Parathyroid adenoma (tissue), 2 donors: ENCODE results near the gene BRD9.
"Not testable (repeated sequence)": the region's sequence is repeated elsewhere in the genome, so short reads cannot be mapped to it uniquely, and the experiment has no call there.

Experiments used
- H2AFZ ChIP-seq: fragments of 300-600 bp; sonication (generic); one replicate; pipeline ENCODE4 v1.7.0; 2017; ENCODE audit warnings: antibody characterized with exemption, mild to moderate bottlenecking
- H3K27ac ChIP-seq: fragments of 300-600 bp; sonication (generic); one replicate; pipeline ENCODE4 v1.7.0; 2017
- H3K27me3 ChIP-seq: fragments of 300-600 bp; sonication (generic); one replicate; pipeline ENCODE4 v1.7.0; 2017; ENCODE audit warnings: low read length; ENCODE audit not compliant: control insufficient read depth, insufficient read depth
- H3K36me3 ChIP-seq: fragments of 300-600 bp; sonication (generic); one replicate; pipeline ENCODE4 v1.7.0; 2017; ENCODE audit warnings: low read length; ENCODE audit not compliant: control insufficient read depth, insufficient read depth
- H3K4me1 ChIP-seq: fragments of 300-600 bp; sonication (generic); one replicate; pipeline ENCODE4 v1.7.0; 2017; ENCODE audit warnings: control low read depth
- H3K4me2 ChIP-seq: fragments of 300-600 bp; sonication (generic); one replicate; pipeline ENCODE4 v1.7.0; 2017; ENCODE audit warnings: low read length
- H3K4me3 ChIP-seq: fragments of 300-600 bp; sonication (generic); one replicate; pipeline ENCODE4 v1.7.0; 2017; ENCODE audit warnings: low read depth, low read length
- H3K79me2 ChIP-seq: fragments of 300-600 bp; sonication (generic); one replicate; pipeline ENCODE4 v1.7.0; 2017; ENCODE audit warnings: control low read depth
- H3K9ac ChIP-seq: fragments of 300-600 bp; sonication (generic); one replicate; pipeline ENCODE4 v1.7.0; 2017; ENCODE audit warnings: mild to moderate bottlenecking
- H3K9me3 ChIP-seq: fragments of 300-600 bp; sonication (generic); one replicate; pipeline ENCODE4 v1.7.0; 2017; ENCODE audit warnings: low read length; ENCODE audit not compliant: control insufficient read depth
- CTCF ChIP-seq: fragments of 300-600 bp; sonication (generic); IDR thresholded peaks from one replicate; pipeline ENCODE4 v1.7.0; 2017; ENCODE audit warnings: antibody characterized with exemption, mild to moderate bottlenecking
- donor health status: primary hyperparathyroidism.

BRD9 gene

DNA sequence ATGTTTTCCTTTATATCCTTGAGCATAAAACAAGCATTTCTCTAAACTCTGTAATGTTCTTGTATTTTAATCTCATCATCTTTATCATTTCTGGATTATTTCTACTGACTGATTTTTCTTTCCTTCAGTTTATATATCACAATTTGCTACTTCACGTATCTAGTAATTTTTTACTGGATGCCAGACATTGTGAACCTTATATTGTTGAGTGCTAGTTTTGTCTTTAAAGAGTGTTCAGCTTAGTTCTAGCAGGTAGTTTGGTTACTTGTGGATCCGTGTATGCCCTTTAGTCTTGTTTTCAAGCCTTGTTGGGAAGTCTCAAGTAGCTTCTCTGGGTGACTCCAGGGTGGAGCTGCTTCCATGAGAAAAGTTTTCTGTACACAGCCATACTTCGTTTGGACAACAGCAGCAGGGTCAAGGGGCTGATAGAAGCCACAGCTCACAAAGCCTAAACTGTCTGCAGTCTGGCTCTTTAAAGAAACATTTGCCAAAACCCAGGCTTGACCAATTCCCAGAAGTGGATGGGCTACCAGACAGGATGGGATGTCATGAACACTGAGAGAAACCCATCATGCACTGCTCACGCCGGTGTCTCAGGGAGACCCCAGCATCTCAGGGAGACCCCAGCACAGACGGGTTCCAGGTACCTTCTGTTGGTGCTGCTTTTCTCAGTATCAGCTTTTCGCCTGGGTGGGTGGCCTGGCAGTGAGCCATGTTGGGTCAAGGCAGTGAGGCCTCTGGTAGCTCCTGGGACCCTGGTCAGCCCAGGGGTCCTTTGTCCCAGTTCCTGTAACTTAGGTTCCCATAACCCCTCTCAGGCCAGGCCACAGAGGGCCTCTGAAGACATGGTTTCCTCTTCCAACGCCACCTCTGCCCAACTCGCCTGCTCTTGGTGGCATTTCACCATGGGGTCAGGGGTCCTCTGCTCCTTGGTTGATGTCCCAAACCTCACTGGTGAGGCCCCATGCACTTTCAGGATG, 29.1 kb upstream of the BRD9 start:
- H3K9ac ChIP-seq = no peak overlapping the region
- no peak overlapping the region for H3K27ac ChIP-seq
- no peaks in the 10 kb centered on the region for H3K79me2 ChIP-seq
- peaks cover 3% of the 10 kb centered on the region for H3K27me3 ChIP-seq
- no peaks in the 10 kb centered on the region for H3K9me3 ChIP-seq
- no peaks in the 10 kb centered on the region for H3K4me1 ChIP-seq
- no peak overlapping the region for H2AFZ ChIP-seq
- H3K36me3 ChIP-seq = no peaks in the 10 kb centered on the region
- no peak for TF ChIP-seq CTCF
- no peak overlapping the region for H3K4me3 ChIP-seq
- H3K4me2 ChIP-seq = no peak overlapping the region

DNA sequence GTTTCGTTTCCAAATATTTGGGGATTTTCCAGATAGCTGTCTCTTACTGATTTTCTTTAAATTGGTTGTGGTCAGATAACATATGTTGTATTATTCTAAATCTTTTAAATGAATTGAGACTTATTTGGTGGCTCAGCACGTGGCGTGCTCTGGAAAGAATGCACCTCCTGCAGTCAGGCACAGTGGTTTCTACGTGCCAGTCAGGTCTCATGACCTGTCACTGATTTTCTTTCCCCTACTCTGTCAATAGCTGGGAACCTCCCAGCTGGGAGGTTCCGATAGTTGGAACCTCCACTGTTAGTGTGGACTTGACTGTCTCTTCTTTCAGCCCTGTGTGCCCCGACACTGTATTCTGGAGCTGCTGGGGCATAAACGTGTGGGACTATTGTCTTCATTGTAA, 27.7 kb upstream of the BRD9 start:
- Histone ChIP-seq H2AFZ (no peak overlapping the region), H3K4me2 (no peak overlapping the region), H3K27ac (no peak overlapping the region), H3K36me3 (no peaks in the 10 kb centered on the region), H3K79me2 (no peaks in the 10 kb centered on the region), H3K4me1 (no peaks in the 10 kb centered on the region), H3K27me3 (no peaks in the 10 kb centered on the region), H3K9me3 (no peaks in the 10 kb centered on the region), H3K4me3 (no peak overlapping the region), H3K9ac (no peak overlapping the region)
- TF ChIP-seq CTCF = no peak

- no peak for TF ChIP-seq CTCF
- Histone ChIP-seq H3K27ac (no peak overlapping the region), H3K36me3 (no peaks in the 10 kb centered on the region), H3K4me3 (no peak overlapping the region), H3K4me2 (no peak overlapping the region), H3K9me3 (no peaks in the 10 kb centered on the region), H3K79me2 (no peaks in the 10 kb centered on the region), H3K4me1 (no peaks in the 10 kb centered on the region), H2AFZ (no peak overlapping the region), H3K9ac (no peak overlapping the region), H3K27me3 (no peaks in the 10 kb centered on the region)
Observed at GRCh38 chr5:919356-920000, 26.9 kb upstream of the BRD9 start.

DNA sequence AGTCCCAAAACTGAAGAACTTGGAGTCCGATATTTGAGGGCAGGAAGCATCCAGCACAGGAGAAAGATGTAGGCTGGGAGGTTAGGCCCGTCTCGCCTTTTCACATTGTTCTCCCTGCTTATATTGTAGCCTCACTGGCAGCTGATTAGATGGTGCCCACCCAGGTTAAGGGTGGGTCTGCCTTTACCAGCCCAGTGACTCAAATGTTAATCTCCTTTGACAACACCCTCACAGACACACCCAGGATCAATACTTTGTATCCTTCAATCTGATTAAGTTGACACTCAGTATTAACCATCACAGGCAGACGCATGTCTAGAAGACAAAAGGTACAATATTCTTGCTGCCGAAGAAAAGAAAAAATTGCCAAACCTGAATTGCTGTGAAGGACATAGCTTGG, 26.1 kb upstream of the BRD9 start:
- H3K4me3 ChIP-seq, H3K9ac ChIP-seq, H3K9me3 ChIP-seq, H2AFZ ChIP-seq, H3K36me3 ChIP-seq, H3K27ac ChIP-seq, H3K4me1 ChIP-seq, H3K4me2 ChIP-seq, H3K27me3 ChIP-seq, H3K79me2 ChIP-seq: not testable (repeated sequence)

DNA sequence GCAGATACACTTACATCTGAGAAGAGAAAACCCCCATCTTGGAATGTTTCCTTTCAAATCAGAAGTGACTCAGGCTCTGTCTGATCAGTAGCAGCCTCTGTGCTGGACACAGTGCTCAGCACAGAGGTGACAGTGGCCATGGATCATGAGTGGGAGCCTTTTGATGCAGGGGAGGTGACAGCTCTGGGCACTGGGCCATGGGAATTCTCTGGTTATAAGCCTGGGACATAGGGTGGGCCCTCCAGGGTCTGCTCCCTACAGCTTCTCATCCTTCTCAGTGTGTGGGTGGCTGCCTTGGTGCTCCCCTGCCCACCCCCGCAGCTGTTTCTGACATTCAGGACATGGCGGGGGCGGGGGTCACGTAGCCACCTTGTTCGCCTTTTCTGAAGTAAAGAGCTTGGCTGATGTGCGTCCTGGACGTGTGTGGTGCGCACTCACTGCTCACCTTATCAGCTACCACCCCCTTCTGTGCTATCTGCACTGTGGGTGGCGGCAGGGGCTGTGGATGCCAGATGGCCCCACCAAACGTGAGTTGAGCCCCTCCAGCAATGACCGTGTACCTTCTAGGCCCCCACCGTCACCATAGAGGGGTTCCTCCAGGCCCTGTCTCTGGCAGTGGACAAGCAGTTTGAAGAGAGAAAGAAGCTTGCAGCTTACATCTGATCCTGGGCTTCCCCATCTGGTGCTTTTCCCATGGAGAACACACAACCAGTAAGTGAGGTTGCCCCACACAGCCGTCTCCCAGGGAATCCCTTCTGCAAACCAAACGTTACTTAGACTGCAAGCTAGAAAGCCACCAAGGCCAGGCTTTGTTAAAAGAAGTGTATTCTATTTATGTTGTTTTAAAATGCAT, 24.1 kb upstream of the BRD9 start:
- Histone ChIP-seq H3K4me3 (no peak overlapping the region), H3K79me2 (no peaks in the 10 kb centered on the region), H3K4me1 (no peaks in the 10 kb centered on the region), H2AFZ (no peak overlapping the region), H3K9ac (no peak overlapping the region), H3K27ac (no peak overlapping the region), H3K4me2 (no peak overlapping the region), H3K9me3 (no peaks in the 10 kb centered on the region), H3K27me3 (no peaks in the 10 kb centered on the region), H3K36me3 (no peaks in the 10 kb centered on the region)
- TF ChIP-seq CTCF = no peak
